Naive B cell (primary cell): Measurements from ENCODE around the gene MNDA. TPM values are rescaled to one million over a fixed set of nuclear protein-coding genes. Genes with fewer than 3 reads are reported as not detected.

ENCODE experiments used
- ATAC-seq, 2 donors: fragments of 150-1000 bp; cut with Tn5 transposase; 2 replicates each; pipeline ENCODE4 v1.10.0; 2021; ENCODE audit warnings: low read depth in 2 of 2, mild to moderate bottlenecking in 2 of 2, moderate library complexity in 2 of 2
- DNase-seq: peaks from one replicate; pipeline ENCODE4 v3.0.0; 2022
- H3K27ac Mint-ChIP-seq, 6 donors: one replicate each; pipeline ENCODE4 v1.8.0; 2020 to 2022; ENCODE audit warnings: mild to moderate bottlenecking in 6 of 6, mixed read lengths in 6 of 6, moderate library complexity in 5 of 6, inconsistent platforms in 2 of 6
- H3K27me3 Mint-ChIP-seq, 3 donors: one replicate each; pipeline ENCODE4 v1.8.0; 2021 to 2022; ENCODE audit warnings: mixed read lengths in 3 of 3, mild to moderate bottlenecking in 1 of 3
- H3K36me3 Mint-ChIP-seq, 2 donors: one replicate each; pipeline ENCODE4 v1.8.0; 2020 to 2022; ENCODE audit warnings: mixed read lengths in 2 of 2, inconsistent platforms in 1 of 2, mild to moderate bottlenecking in 1 of 2
- H3K4me1 Mint-ChIP-seq, 3 donors: one replicate each; pipeline ENCODE4 v1.8.0; 2020 to 2022; ENCODE audit warnings: mixed read lengths in 3 of 3, inconsistent platforms in 1 of 3, mild to moderate bottlenecking in 1 of 3, moderate library complexity in 1 of 3
- H3K4me3 Mint-ChIP-seq, 8 donors: one replicate each; pipeline ENCODE4 v1.8.0; 2020 to 2022; ENCODE audit warnings: mild to moderate bottlenecking in 8 of 8, mixed read lengths in 8 of 8, moderate library complexity in 8 of 8, inconsistent platforms in 2 of 8
- H3K9me3 Mint-ChIP-seq, 7 donors: one replicate each; pipeline ENCODE4 v1.8.0; 2020 to 2022; ENCODE audit warnings: mixed read lengths in 7 of 7, mild to moderate bottlenecking in 5 of 7, inconsistent platforms in 2 of 7, moderate library complexity in 1 of 7
- polyA plus RNA-seq, 6 donors: library from polyadenylated mRNA; unstranded; fragments of 300-500 nt; fragmentation: Illumina TruSeq; gene quantifications; one replicate each; pipeline ENCODE4 v1.2.3, GENCODE V29; 2021; ENCODE audit warnings: low read depth in 6 of 6

MNDA gene
- polyA plus RNA-seq, 6 donors from 2014 or later = 6.0 to 26.3 (median 8.8) TPM

DNA sequence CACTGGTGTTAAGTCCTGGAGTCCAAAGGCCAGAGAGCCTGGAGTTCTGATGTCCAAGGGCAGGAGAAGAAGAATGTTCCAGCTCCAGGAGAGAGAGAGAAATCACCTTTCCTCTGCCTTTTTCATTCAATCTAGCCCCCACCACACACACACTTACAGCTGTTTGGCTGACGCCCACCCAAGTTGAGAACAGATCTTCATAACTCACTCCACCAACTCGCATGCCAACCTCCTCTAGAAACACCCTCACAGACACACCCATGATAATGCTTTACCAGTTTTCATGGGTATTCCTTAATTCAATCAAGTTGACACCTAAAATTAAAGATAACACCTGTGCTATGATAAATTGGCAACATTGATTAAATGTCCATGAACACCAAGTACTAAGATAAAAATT lies 42.0 kb downstream of the MNDA start:
- ATAC-seq = no peak
- Mint-ChIP-seq H3K27ac (no peak overlapping the region), H3K9me3 (peaks cover 0 to 2% (median 0%) of the 10 kb centered on the region in 7 donors), H3K36me3 (no peaks in the 10 kb centered on the region), H3K27me3 (peaks cover 13 to 27% (median 20%) of the 10 kb centered on the region in 3 donors), H3K4me3 (no peak overlapping the region), H3K4me1 (no peaks in the 10 kb centered on the region)
- no peak for DNase-seq

DNA sequence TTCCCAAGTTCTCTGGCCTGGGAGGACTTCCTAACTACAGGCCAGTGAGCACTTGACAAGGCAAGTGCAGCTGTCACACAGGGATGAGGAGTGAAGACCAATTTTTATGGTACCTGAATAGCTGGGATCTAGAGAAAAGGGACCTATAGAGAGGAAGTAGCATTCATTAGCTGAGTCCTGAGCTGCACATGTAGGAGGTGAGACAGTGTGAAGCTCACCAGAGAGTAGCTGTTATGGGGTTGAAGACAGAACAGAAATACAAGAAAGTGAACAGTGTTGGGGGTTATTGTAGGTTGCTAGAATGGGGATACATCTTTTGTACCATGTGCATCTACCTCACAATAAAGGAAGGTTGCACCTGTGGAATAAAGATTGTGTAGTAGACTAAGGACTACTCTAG lies 62.5 kb downstream of the MNDA start:
- Mint-ChIP-seq H3K9me3 (peaks cover 0 to 14% (median 5%) of the 10 kb centered on the region in 7 donors), H3K27ac (no peak overlapping the region), H3K4me3 (no peak overlapping the region), H3K27me3 (peaks cover 0 to 8% (median 0%) of the 10 kb centered on the region in 3 donors), H3K36me3 (peaks cover 4 to 7% of the 10 kb centered on the region in 2 donors), H3K4me1 (no peaks in the 10 kb centered on the region)
- ATAC-seq (no peak), DNase-seq (no peak)

DNA sequence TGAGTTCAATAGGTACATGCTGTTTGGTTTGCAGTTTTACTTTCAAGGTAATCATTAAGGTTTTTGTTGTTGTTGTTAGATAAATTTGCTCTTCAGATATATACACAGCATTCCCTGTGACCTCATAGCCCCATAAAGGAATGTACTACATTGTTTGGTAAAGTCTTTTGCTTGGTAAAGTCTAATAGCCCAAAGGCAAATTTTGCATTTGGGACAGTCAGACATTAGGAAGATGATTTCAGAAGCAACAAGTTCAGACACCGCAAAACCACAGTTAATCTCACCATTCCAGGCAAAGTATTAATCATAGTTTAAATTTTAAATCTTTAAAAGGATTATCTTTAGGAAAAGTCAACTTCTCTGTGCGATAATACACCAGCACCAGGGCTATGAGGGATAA lies 67.6 kb downstream of the MNDA start:
- peak overlapping the region in 1 of 8 donors; percentile 3 for H3K4me3 Mint-ChIP-seq
- H3K27me3 Mint-ChIP-seq = peaks cover 19 to 24% (median 24%) of the 10 kb centered on the region in 3 donors
- no peak overlapping the region for H3K27ac Mint-ChIP-seq
- DNase-seq (no peak), ATAC-seq (no peak)
- H3K36me3 Mint-ChIP-seq = peaks cover 3 to 4% of the 10 kb centered on the region in 2 donors
- no peaks in the 10 kb centered on the region for H3K4me1 Mint-ChIP-seq
- peaks cover under 1 to 13% (median 4%) of the 10 kb centered on the region in 7 donors for H3K9me3 Mint-ChIP-seq

Other genes with a start within 250 kb of the MNDA start
- gene OR10Z1, start 226.1 kb upstream of the MNDA start, polyA plus RNA-seq = not detected
- under 1 TPM in 2 of 6 donors, not detected in 4; 0.04 to 0.15 TPM for gene SPTA1, start 144.6 kb upstream of the MNDA start, polyA plus RNA-seq
- gene OR6K2, start 130.7 kb upstream of the MNDA start, polyA plus RNA-seq = not detected
- not detected for gene OR6K3, start 110.6 kb upstream of the MNDA start, polyA plus RNA-seq
- not detected for gene OR6K6, start 76.6 kb upstream of the MNDA start, polyA plus RNA-seq
- not detected for gene OR6N1, start 59.2 kb upstream of the MNDA start, polyA plus RNA-seq
- not detected for gene OR6N2, start 50.1 kb upstream of the MNDA start, polyA plus RNA-seq
- 1 to 10 TPM in 5 of 6 donors, not detected in 1; 2.7 to 5.9 (median 3.0) TPM for gene PYHIN1, start 100.2 kb downstream of the MNDA start, polyA plus RNA-seq
- gene IFI16, start 178.6 kb downstream of the MNDA start, polyA plus RNA-seq = 100 to 1,000 TPM; 143 to 262 (median 206) TPM
- 10 to 100 TPM in 2 of 6 donors, 1 to 10 TPM in 4; 3.4 to 21.5 (median 5.1) TPM for gene AIM2, start 245.4 kb downstream of the MNDA start, polyA plus RNA-seq